DOHH2 (cell line): ENCODE results near the gene ALK.

Experiments
- H3F3A ChIP-seq: fragments of 200-600 bp; sonication (generic), shearing (Covaris generic); 2 replicates; pipeline ENCODE4 v1.6.0; 2016; ENCODE audit warnings: antibody characterized with exemption, mild to moderate bottlenecking; ENCODE audit not compliant: control insufficient read depth, insufficient read depth
- H3K27ac ChIP-seq: fragments of 200-600 bp; sonication (generic); 2 replicates; pipeline ENCODE4 v1.5.1; 2014; ENCODE audit warnings: low read depth, mild to moderate bottlenecking, low read length, moderate library complexity
- H3K27me3 ChIP-seq: fragments of 200-600 bp; sonication (generic); 2 replicates; pipeline ENCODE4 v1.6.1; 2014; ENCODE audit warnings: mild to moderate bottlenecking, low read length, mixed read lengths; ENCODE audit not compliant: control insufficient read depth
- H3K36me3 ChIP-seq: fragments of 200-600 bp; sonication (generic); 2 replicates; pipeline ENCODE4 v1.6.1; 2014; ENCODE audit warnings: mild to moderate bottlenecking, low read length, moderate library complexity, mixed read lengths; ENCODE audit not compliant: control insufficient read depth
- H3K4me1 ChIP-seq: fragments of 200-600 bp; sonication (generic); 2 replicates; pipeline ENCODE4 v1.6.1; 2014; ENCODE audit warnings: mild to moderate bottlenecking, low read length, mixed read lengths; ENCODE audit not compliant: control insufficient read depth
- H3K4me2 ChIP-seq: fragments of 200-600 bp; sonication (generic); 2 replicates; pipeline ENCODE4 v1.6.0; 2014; ENCODE audit warnings: mild to moderate bottlenecking, low read length, moderate library complexity
- H3K4me3 ChIP-seq: fragments of 200-600 bp; sonication (generic); 2 replicates; pipeline ENCODE4 v1.5.1; 2014; ENCODE audit warnings: mild to moderate bottlenecking, low read length, mixed read lengths
- H3K79me2 ChIP-seq: fragments of 200-600 bp; sonication (generic); 2 replicates; pipeline ENCODE4 v1.6.1; 2014; ENCODE audit warnings: mild to moderate bottlenecking, low read length, mixed read lengths; ENCODE audit not compliant: control insufficient read depth
- H3K9me2 ChIP-seq: fragments of 200-600 bp; sonication (generic); replicated peaks from 2 replicates; pipeline ENCODE4 v1.6.1; 2014; ENCODE audit warnings: mild to moderate bottlenecking, low read length, mixed read lengths; ENCODE audit not compliant: control insufficient read depth
- H3K9me3 ChIP-seq: fragments of 200-600 bp; sonication (generic); 2 replicates; pipeline ENCODE4 v1.6.1; 2014; ENCODE audit warnings: antibody characterized with exemption, low read length, mixed read lengths; ENCODE audit not compliant: control insufficient read depth, insufficient read depth
- H4K20me1 ChIP-seq: fragments of 200-600 bp; sonication (generic); 2 replicates; pipeline ENCODE4 v1.6.0; 2014; ENCODE audit warnings: low read depth, mild to moderate bottlenecking, antibody characterized with exemption, low read length, moderate library complexity; ENCODE audit not compliant: control insufficient read depth, insufficient read depth
- EZH2phosphoT487 ChIP-seq: fragments of 200-600 bp; sonication (generic); IDR thresholded peaks from 2 replicates; pipeline ENCODE4 v1.6.1; 2017; ENCODE audit warnings: borderline replicate concordance, mild to moderate bottlenecking, antibody characterized with exemption, low read length, moderate library complexity, mixed read lengths
- TF ChIP-seq, protein P1 (sequence below): fragments of 200-600 bp; sonication (generic); IDR thresholded peaks from one replicate; pipeline ENCODE4 v1.5.1; 2014; ENCODE audit warnings: antibody characterized with exemption, mild to moderate bottlenecking, low read depth, low read length; ENCODE audit not compliant: poor library complexity, severe bottlenecking

Gene ALK

DNA sequence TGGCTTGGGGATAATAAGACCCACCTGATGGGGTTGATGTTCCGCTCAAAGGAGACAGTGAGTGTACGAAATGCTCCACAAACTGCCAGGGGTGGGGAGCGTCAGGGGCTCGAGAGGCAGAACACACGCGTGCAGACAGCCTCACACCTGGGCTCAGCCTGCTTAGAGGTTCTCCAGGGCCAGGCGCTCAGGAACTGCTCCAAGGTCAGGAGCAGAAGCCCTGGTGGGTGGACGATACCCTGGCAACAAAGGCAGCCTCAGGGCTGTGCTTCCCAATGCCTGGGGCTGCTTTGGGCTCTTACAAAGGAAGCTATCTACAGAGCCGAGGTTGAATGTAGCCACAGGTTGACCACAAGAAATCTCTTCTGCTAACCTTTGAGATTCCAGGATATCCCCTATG lies 691.7 kb downstream of the ALK start:
- H3K4me2 ChIP-seq: no peak overlapping the region
- H3K27ac ChIP-seq: no peak overlapping the region
- H4K20me1 ChIP-seq: no peaks in the 10 kb centered on the region
- H3K27me3 ChIP-seq: no peaks in the 10 kb centered on the region
- no peaks in the 10 kb centered on the region for H3K79me2 ChIP-seq
- H3K9me2 ChIP-seq: no peaks in the 10 kb centered on the region
- no peaks in the 10 kb centered on the region for H3K36me3 ChIP-seq
- no peaks in the 10 kb centered on the region for H3K9me3 ChIP-seq
- TF ChIP-seq, protein P1, sequence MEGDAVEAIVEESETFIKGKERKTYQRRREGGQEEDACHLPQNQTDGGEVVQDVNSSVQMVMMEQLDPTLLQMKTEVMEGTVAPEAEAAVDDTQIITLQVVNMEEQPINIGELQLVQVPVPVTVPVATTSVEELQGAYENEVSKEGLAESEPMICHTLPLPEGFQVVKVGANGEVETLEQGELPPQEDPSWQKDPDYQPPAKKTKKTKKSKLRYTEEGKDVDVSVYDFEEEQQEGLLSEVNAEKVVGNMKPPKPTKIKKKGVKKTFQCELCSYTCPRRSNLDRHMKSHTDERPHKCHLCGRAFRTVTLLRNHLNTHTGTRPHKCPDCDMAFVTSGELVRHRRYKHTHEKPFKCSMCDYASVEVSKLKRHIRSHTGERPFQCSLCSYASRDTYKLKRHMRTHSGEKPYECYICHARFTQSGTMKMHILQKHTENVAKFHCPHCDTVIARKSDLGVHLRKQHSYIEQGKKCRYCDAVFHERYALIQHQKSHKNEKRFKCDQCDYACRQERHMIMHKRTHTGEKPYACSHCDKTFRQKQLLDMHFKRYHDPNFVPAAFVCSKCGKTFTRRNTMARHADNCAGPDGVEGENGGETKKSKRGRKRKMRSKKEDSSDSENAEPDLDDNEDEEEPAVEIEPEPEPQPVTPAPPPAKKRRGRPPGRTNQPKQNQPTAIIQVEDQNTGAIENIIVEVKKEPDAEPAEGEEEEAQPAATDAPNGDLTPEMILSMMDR: no peak
- TF ChIP-seq EZH2phosphoT487: no peak
- H3K4me1 ChIP-seq: no peaks in the 10 kb centered on the region
- H3F3A ChIP-seq: no peaks in the 10 kb centered on the region
- no peak overlapping the region for H3K4me3 ChIP-seq

DNA sequence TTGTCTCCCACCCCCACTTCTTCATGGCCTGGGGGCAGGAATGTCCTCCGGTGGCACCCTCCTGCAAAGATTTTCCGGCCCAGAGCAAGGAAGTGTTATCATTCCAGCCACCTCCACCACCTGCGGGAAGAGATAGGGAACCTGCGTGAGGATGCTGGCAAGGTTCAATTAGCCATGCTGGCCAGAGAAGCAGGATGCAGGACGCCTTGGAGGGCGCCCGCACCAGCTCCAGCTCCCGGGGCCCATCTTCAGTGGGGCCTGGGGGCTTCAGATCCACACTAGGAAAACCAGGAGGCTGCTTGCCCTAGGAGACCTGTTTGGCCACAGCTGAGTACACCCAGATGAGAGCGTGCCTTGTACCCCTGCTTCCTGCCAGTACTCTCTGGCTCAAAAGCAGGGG lies 692.4 kb downstream of the ALK start:
- Histone ChIP-seq H3K4me3 (no peak overlapping the region), H3K9me3 (no peaks in the 10 kb centered on the region), H3F3A (no peaks in the 10 kb centered on the region), H4K20me1 (no peaks in the 10 kb centered on the region), H3K27me3 (no peaks in the 10 kb centered on the region), H3K4me2 (no peak overlapping the region), H3K27ac (no peak overlapping the region), H3K36me3 (no peaks in the 10 kb centered on the region), H3K79me2 (no peaks in the 10 kb centered on the region), H3K4me1 (no peaks in the 10 kb centered on the region), H3K9me2 (no peaks in the 10 kb centered on the region)
- TF ChIP-seq, protein P1: no peak
- TF ChIP-seq EZH2phosphoT487: no peak

DNA sequence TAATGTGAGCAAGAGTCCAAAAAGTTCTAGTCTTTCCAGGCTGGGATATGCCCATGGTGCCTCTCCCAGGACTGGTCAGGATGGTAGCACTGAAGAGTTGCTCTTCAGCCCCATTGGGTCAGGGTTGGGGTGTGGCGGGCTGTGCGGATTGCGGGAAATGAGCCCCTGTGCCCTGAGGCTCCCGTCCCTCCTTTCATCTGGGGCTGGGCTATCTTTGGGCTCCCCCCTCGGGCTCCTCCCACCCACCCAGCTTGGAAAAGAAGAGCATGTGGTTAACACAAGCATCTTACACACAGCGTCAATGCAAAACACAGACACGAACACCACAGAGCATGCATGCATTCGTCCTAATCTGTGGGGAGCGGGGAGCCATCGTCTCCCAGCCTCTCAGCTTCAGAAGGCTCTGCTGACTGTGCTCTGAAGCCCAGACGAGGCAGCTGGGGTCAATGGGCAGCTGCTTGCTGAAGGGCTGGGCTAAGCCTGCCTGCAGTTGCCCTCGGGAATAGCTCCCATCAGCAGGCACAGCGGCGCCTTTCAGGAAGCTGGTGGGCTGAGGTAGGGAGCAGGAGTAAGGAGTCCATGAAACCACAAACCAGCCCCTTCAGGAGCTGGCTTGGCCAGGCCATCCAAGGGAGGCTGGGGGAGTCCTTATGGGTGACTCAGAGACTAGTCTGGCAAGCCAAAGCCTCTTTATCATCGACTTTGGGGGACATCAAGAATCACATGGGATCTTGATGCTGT lies 693.3 kb downstream of the ALK start:
- Histone ChIP-seq H3K4me1 (no peaks in the 10 kb centered on the region), H4K20me1 (no peaks in the 10 kb centered on the region), H3K36me3 (no peaks in the 10 kb centered on the region), H3K27ac (no peak overlapping the region), H3K4me3 (no peak overlapping the region), H3K9me2 (no peaks in the 10 kb centered on the region), H3K4me2 (no peak overlapping the region), H3K9me3 (no peaks in the 10 kb centered on the region), H3K79me2 (no peaks in the 10 kb centered on the region), H3F3A (no peaks in the 10 kb centered on the region), H3K27me3 (no peaks in the 10 kb centered on the region)
- TF ChIP-seq, protein P1: no peak
- no peak for TF ChIP-seq EZH2phosphoT487
